Measurements from ENCODE around the gene ANGPTL2. TPM values are rescaled to one million over a fixed set of nuclear protein-coding genes. Genes with fewer than 3 reads are reported as not detected.

Gene ANGPTL2
- total RNA-seq, 4 donors from 2014 or later: 17.3 to 21.3 (median 19.8) TPM

GRCh38 chr9:127055745-127056402 lies 66.6 kb downstream of the ANGPTL2 start:
- no peak overlapping the region for H3K27ac ChIP-seq
- DNase-seq (ENCODE audit: low spot score in 2 of 2): no peak
- H3K27me3 ChIP-seq: no peaks in the 10 kb centered on the region
- no peaks in the 10 kb centered on the region for H3K36me3 ChIP-seq
- H3K4me3 ChIP-seq: no peak overlapping the region
- H3K4me1 ChIP-seq: peaks cover 40% of the 10 kb centered on the region
- TF ChIP-seq POLR2AphosphoS5 (IDR thresholded peaks at IDR 0.05) (no peak), CTCF (IDR thresholded peaks at IDR 0.05) (no peak), EP300 (IDR thresholded peaks at IDR 0.05) (no peak), POLR2A (IDR thresholded peaks at IDR 0.05) (no peak)
- no peaks in the 10 kb centered on the region for H3K9me3 ChIP-seq

- H3K27me3 ChIP-seq: no peaks in the 10 kb centered on the region
- H3K4me1 ChIP-seq: peaks cover 38% of the 10 kb centered on the region
- TF ChIP-seq POLR2A (IDR thresholded peaks at IDR 0.05) (no peak), EP300 (IDR thresholded peaks at IDR 0.05) (no peak), POLR2AphosphoS5 (IDR thresholded peaks at IDR 0.05) (no peak), CTCF (IDR thresholded peaks at IDR 0.05) (no peak)
- no peaks in the 10 kb centered on the region for H3K36me3 ChIP-seq
- H3K27ac ChIP-seq: no peak overlapping the region
- no peak overlapping the region for H3K4me3 ChIP-seq
- DNase-seq (ENCODE audit: low spot score in 2 of 2): peak in 1 of 2 donors; percentile 48
- WGBS: 59% methylated on average over 5 of the region's 5 CpGs
- no peaks in the 10 kb centered on the region for H3K9me3 ChIP-seq
Measured at GRCh38 chr9:127053960-127054359, 68.5 kb downstream of the ANGPTL2 start.

- Histone ChIP-seq H3K9me3 (no peaks in the 10 kb centered on the region), H3K27ac (peak overlapping the region; percentile 31), H3K4me1 (peaks cover 38% of the 10 kb centered on the region), H3K36me3 (no peaks in the 10 kb centered on the region), H3K4me3 (no peak overlapping the region), H3K27me3 (no peaks in the 10 kb centered on the region)
- peak in 1 of 2 donors; percentile 47 for DNase-seq (ENCODE audit: low spot score in 2 of 2)
- WGBS: 61% methylated on average over 14 of the region's 14 CpGs
- TF ChIP-seq EP300 (IDR thresholded peaks at IDR 0.05): no peak
- TF ChIP-seq POLR2A (IDR thresholded peaks at IDR 0.05): no peak
- TF ChIP-seq CTCF (IDR thresholded peaks at IDR 0.05): no peak
- TF ChIP-seq POLR2AphosphoS5 (IDR thresholded peaks at IDR 0.05): no peak
Measured at GRCh38 chr9:127053057-127053821, 69.2 kb downstream of the ANGPTL2 start.

- DNase-seq (ENCODE audit: low spot score in 2 of 2): peak in 1 of 2 donors; percentile 25
- H3K27ac ChIP-seq: no peak overlapping the region
- H3K4me3 ChIP-seq: no peak overlapping the region
- no peaks in the 10 kb centered on the region for H3K27me3 ChIP-seq
- H3K4me1 ChIP-seq: peaks cover 32% of the 10 kb centered on the region
- TF ChIP-seq POLR2AphosphoS5 (IDR thresholded peaks at IDR 0.05): no peak
- TF ChIP-seq EP300 (IDR thresholded peaks at IDR 0.05): no peak
- no peak for TF ChIP-seq POLR2A (IDR thresholded peaks at IDR 0.05)
- no peak for TF ChIP-seq CTCF (IDR thresholded peaks at IDR 0.05)
- no peaks in the 10 kb centered on the region for H3K36me3 ChIP-seq
- 78% methylated on average over 8 of the region's 8 CpGs for WGBS
- no peaks in the 10 kb centered on the region for H3K9me3 ChIP-seq
Measured at GRCh38 chr9:127051881-127052595, 70.4 kb downstream of the ANGPTL2 start.

- no peak overlapping the region for H3K4me3 ChIP-seq
- no peaks in the 10 kb centered on the region for H3K9me3 ChIP-seq
- H3K27ac ChIP-seq: no peak overlapping the region
- no peaks in the 10 kb centered on the region for H3K27me3 ChIP-seq
- H3K4me1 ChIP-seq: peaks cover 31% of the 10 kb centered on the region
- DNase-seq (ENCODE audit: low spot score in 2 of 2): peak in 1 of 2 donors; percentile 47
- TF ChIP-seq POLR2AphosphoS5 (IDR thresholded peaks at IDR 0.05) (no peak), CTCF (IDR thresholded peaks at IDR 0.05) (no peak), EP300 (IDR thresholded peaks at IDR 0.05) (no peak), POLR2A (IDR thresholded peaks at IDR 0.05) (no peak)
- 92% methylated on average over 7 of the region's 7 CpGs for WGBS
- H3K36me3 ChIP-seq: no peaks in the 10 kb centered on the region
Measured at GRCh38 chr9:127050591-127051001, 71.8 kb downstream of the ANGPTL2 start.
